C4-2B (cell line): Measurements from ENCODE around the gene AGBL4.

ENCODE experiments used
- CTCF ChIP-seq: fragments of 450-650 bp; conservative IDR thresholded peaks from 2 replicates; pipeline ENCODE4 v1.5.1; 2017; ENCODE audit warnings: mild to moderate bottlenecking
- ZFX ChIP-seq: fragments of 450-650 bp; IDR thresholded peaks from 2 replicates; pipeline ENCODE4 v1.6.1; 2017

DNA sequence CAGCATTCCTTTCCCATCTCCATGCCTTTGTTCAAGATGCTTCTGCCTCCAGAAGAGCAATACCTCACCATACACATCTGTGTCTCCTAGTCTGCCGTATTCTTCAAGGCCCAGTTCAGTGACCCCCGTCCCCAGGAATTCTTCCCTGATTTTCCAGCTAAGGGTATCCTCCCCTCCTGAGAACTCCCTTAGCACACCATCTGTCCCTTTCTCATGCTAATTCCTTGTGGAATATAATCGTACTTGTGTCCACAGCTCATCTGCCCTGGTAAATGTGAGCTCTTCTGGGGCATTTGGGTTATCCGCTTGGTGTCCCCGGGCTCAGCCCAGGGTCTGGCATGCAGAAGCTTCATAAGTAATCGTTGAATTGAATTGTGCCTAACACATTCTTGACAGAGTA lies 1288.0 kb downstream of the AGBL4 start:
- TF ChIP-seq CTCF (no peak), ZFX (no peak)
